ENCODE measurements around the gene EYA2.

DNA sequence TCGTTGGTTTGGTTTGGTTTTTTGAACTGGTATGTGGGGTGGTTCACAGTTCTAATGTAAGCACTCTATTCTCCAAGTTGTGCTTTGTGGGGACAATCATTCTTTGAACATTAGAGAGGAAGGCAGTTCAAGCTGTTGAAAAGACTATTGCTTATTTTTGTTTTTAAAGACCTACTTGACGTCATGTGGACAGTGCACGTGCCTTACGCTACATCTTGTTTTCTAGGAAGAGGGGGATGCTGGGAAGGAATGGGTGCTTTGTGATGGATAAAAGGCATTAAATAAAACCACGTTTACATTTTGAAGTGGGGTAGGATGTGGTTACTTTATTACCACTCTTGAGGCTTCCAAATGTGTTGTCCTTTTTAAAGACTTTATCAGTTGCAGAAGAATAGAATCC, 293.9 kb downstream of the EYA2 start:
- TF ChIP-seq, protein P1, sequence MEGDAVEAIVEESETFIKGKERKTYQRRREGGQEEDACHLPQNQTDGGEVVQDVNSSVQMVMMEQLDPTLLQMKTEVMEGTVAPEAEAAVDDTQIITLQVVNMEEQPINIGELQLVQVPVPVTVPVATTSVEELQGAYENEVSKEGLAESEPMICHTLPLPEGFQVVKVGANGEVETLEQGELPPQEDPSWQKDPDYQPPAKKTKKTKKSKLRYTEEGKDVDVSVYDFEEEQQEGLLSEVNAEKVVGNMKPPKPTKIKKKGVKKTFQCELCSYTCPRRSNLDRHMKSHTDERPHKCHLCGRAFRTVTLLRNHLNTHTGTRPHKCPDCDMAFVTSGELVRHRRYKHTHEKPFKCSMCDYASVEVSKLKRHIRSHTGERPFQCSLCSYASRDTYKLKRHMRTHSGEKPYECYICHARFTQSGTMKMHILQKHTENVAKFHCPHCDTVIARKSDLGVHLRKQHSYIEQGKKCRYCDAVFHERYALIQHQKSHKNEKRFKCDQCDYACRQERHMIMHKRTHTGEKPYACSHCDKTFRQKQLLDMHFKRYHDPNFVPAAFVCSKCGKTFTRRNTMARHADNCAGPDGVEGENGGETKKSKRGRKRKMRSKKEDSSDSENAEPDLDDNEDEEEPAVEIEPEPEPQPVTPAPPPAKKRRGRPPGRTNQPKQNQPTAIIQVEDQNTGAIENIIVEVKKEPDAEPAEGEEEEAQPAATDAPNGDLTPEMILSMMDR (IDR thresholded peaks at IDR 0.05), result no peak
- TF ChIP-seq POLR2A (IDR thresholded peaks at IDR 0.05), result no peak

Measured in heart left ventricle (tissue), 13 donors.